Measurements from ENCODE around the gene LRRC75A. TPM values are rescaled to one million over a fixed set of nuclear protein-coding genes. Genes with fewer than 3 reads are reported as not detected.

LRRC75A gene
- total and polyA plus RNA-seq, 2 of the 8 experiments (the other 6 are each of a cell fraction or from before 2014, with no cell fraction given): 9.7 to 9.9 TPM

DNA sequence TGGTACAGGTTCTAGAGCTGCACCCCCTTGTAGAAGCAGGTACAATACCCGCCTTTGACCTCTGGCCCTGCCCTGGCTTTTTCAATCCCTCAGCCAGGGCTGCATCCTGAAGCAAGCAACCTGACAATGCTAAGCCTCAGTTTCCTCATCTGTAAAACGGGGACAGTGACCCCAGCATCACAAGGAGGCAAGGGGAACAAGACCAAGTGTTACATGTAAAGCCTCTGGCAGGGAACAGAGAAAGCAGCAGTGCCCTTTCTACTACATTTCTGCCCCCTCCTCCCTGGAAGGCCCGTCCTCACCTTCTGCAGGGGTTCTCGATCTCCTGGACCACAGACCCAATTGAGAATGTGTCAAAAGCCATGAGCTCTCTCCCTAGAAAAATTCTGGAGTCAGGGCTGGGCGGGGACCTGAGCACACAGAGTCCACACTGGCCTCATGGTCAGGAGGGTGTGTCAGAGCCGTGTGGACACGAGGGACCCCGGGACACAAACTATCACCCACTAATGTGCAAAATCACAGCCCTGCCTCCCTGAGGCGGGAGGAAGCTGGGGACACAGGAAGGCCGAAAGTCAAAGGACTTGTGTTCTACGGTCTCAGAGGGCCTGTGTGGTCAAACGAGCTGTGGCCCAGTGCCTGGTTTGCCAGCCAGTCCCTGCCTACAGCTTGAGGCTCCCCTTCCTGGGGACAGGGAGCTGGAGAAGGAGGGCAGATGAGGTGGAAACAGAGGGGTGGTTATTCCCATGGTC, 27.5 kb downstream of the LRRC75A start:
- Histone ChIP-seq H2BK120ac (replicated peaks; ENCODE audit: low read depth, low read length) (no peak overlapping the region), H2BK12ac (ENCODE audit: low read depth, low read length) (no peak overlapping the region), H4K91ac (replicated peaks; ENCODE audit: insufficient read length, low read length) (peak overlapping the region; percentile 67), H3K9ac (replicated peaks in 1 of 4; ENCODE audit: extremely low read depth in 1 of 4, low read depth in 3 of 4, low read length in 3 of 4) (no peak overlapping the region), H3K27me3 (replicated peaks in 1 of 4; ENCODE audit: control insufficient read depth in 3 of 4, extremely low read depth in 1 of 4, insufficient read depth in 3 of 4, low read length in 3 of 4) (no peaks in the 10 kb centered on the region), H4K20me1 (replicated peaks in 1 of 2; ENCODE audit: control insufficient read depth in 1 of 2, insufficient read depth in 2 of 2, low read length in 2 of 2) (peaks cover 3 to 4% of the 10 kb centered on the region in 2 experiments), H2AFZ (ENCODE audit: low read length) (no peak overlapping the region), H3K4me1 (replicated peaks in 1 of 4; ENCODE audit: control insufficient read depth in 3 of 4, insufficient read depth in 4 of 4, low read length in 3 of 4) (peaks cover 6 to 26% (median 9%) of the 10 kb centered on the region in 4 experiments), H4K8ac (ENCODE audit: extremely low read depth, insufficient read depth, low read length) (no peak overlapping the region; the same call in 1 of the 2 replicates), H3K9me3 (ENCODE audit: insufficient read depth in 2 of 2, low read depth in 1 of 2, low read length in 1 of 2) (no peaks in the 10 kb centered on the region), H3K4me3 (ENCODE audit: extremely low read depth in 1 of 4, insufficient read depth in 2 of 4, low read depth in 3 of 4, low read length in 4 of 4) (no peak overlapping the region), H2BK5ac (ENCODE audit: low read depth, low read length) (no peak overlapping the region), H3K79me2 (ENCODE audit: control insufficient read depth in 1 of 2, insufficient read depth in 2 of 2, low read length in 2 of 2) (no peaks in the 10 kb centered on the region), H3K79me1 (ENCODE audit: low read depth, low read length) (peaks cover 4% of the 10 kb centered on the region), H2BK15ac (ENCODE audit: low read length) (no peak overlapping the region), H3K14ac (ENCODE audit: insufficient read length) (no peak overlapping the region), H3K36me3 (ENCODE audit: control insufficient read depth in 2 of 4, insufficient read depth in 4 of 4, low read length in 3 of 4) (no peaks in the 10 kb centered on the region), H3K4ac (replicated peaks; ENCODE audit: insufficient read length, low read depth, low read length) (no peak overlapping the region), H2AK5ac (ENCODE audit: low read depth, low read length) (no peak overlapping the region; the same call in 1 of the 2 replicates), H3K27ac (ENCODE audit: low read depth, low read length) (no peak overlapping the region), H3K23ac (ENCODE audit: insufficient read length) (no peak overlapping the region), H3K23me2 (ENCODE audit: low read depth, low read length) (no peaks in the 10 kb centered on the region), H2BK20ac (ENCODE audit: low read length) (no peak overlapping the region), H3K56ac (replicated peaks; ENCODE audit: insufficient read length, low read depth, low read length) (no peak overlapping the region), H4K5ac (ENCODE audit: insufficient read length, low read depth, low read length) (no peak overlapping the region), H3K4me2 (ENCODE audit: insufficient read depth in 1 of 2, low read depth in 2 of 2, low read length in 2 of 2) (no peak overlapping the region), H3K18ac (ENCODE audit: extremely low read depth, low read length) (no peak overlapping the region)
- ChIA-PET POLR2A (ENCODE audit: partially characterized antibody) (interaction anchor here (0.9 to 2.7 kb wide), 9 partner anchors 8 to 47 kb away, joined by 3 to 8 read pairs (median 4); no protein-coding TSS in a partner anchor), CTCF (ENCODE audit: partially characterized antibody) (interaction anchor here (0.6 to 36.9 kb wide), 10 partner anchors 7 to 101 kb away, joined by 3 to 941 read pairs (median 10); partner anchors contain the start of gene LRRC75A)
- no peak for FAIRE-seq
- WGBS, 2 experiments (ENCODE audit: extremely low coverage in 1 of 2, insufficient coverage in 1 of 2, insufficient read length in 1 of 2, insufficient replicate concordance in 2 of 2, low coverage in 1 of 2, low lambda C conversion rate in 2 of 2, missing lambda C conversion rate in 1 of 2): 92% methylated on average over 12 of the region's 12 CpGs; no CpG with 5 or more reads in 1 of the 2 experiments
- no peak for DNase-seq (ENCODE audit: low read depth in 1 of 2, low spot score in 2 of 2)
- TF ChIP-seq RBBP5 (IDR thresholded peaks at IDR 0.05; ENCODE audit: borderline replicate concordance, low read depth, low read length): no peak
- TF ChIP-seq KDM4A (IDR thresholded peaks at IDR 0.05; ENCODE audit: low read depth, low read length, severe bottlenecking): no peak
- TF ChIP-seq TCF12 (IDR thresholded peaks at IDR 0.05; ENCODE audit: low read depth, low read length): no peak
- no peak for TF ChIP-seq NRF1 (IDR thresholded peaks at IDR 0.05; ENCODE audit: low read depth, low read length)
- TF ChIP-seq SIX5 (IDR thresholded peaks at IDR 0.05; ENCODE audit: low read depth, low read length): no peak
- no peak for TF ChIP-seq TAF1 (IDR thresholded peaks at IDR 0.05; ENCODE audit: low read depth, low read length)
- TF ChIP-seq BRCA1 (IDR thresholded peaks at IDR 0.05; ENCODE audit: low read depth, low read length): no peak
- TF ChIP-seq SP4 (IDR thresholded peaks at IDR 0.05; ENCODE audit: low read length): no peak
- no peak for TF ChIP-seq SP2 (IDR thresholded peaks at IDR 0.05; ENCODE audit: low read length)
- TF ChIP-seq SAP30 (IDR thresholded peaks at IDR 0.05; ENCODE audit: insufficient read depth, insufficient replicate concordance, low read length): no peak
- TF ChIP-seq, protein P1, sequence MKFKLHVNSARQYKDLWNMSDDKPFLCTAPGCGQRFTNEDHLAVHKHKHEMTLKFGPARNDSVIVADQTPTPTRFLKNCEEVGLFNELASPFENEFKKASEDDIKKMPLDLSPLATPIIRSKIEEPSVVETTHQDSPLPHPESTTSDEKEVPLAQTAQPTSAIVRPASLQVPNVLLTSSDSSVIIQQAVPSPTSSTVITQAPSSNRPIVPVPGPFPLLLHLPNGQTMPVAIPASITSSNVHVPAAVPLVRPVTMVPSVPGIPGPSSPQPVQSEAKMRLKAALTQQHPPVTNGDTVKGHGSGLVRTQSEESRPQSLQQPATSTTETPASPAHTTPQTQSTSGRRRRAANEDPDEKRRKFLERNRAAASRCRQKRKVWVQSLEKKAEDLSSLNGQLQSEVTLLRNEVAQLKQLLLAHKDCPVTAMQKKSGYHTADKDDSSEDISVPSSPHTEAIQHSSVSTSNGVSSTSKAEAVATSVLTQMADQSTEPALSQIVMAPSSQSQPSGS (IDR thresholded peaks at IDR 0.05; ENCODE audit: low read length): no peak
- no peak for TF ChIP-seq CHD2 (IDR thresholded peaks at IDR 0.05; ENCODE audit: low read length)

Measured in H1 (cell line).